Loucy (cell line): ENCODE data around the gene COX19.

Source experiments
- H2AFZ ChIP-seq: fragments of 200-600 bp; sonication (generic); 2 replicates; pipeline ENCODE4 v1.6.0; 2016; ENCODE audit warnings: antibody characterized with exemption, mild to moderate bottlenecking, low read length, moderate library complexity
- H3F3A ChIP-seq: fragments of 200-600 bp; 2 replicates; pipeline ENCODE4 v1.6.0; 2016; ENCODE audit warnings: antibody characterized with exemption, low read depth, mild to moderate bottlenecking
- H3K27me3 ChIP-seq: fragments of 200-600 bp; sonication (generic); 2 replicates; pipeline ENCODE4 v1.6.1; 2014; ENCODE audit warnings: low read length, mild to moderate bottlenecking; ENCODE audit not compliant: insufficient read depth, poor library complexity, severe bottlenecking
- H3K36me3 ChIP-seq: fragments of 200-600 bp; sonication (generic); 2 replicates; pipeline ENCODE4 v1.6.1; 2016; ENCODE audit warnings: low read length; ENCODE audit not compliant: insufficient read depth
- H3K4me1 ChIP-seq: fragments of 200-600 bp; sonication (generic); 2 replicates; pipeline ENCODE4 v1.5.1; 2014; ENCODE audit warnings: low read length, mild to moderate bottlenecking; ENCODE audit not compliant: insufficient read depth, poor library complexity, severe bottlenecking
- H3K4me2 ChIP-seq: fragments of 200-600 bp; sonication (generic); 2 replicates; pipeline ENCODE4 v1.6.0; 2014; ENCODE audit warnings: antibody characterized with exemption, low read length, low read depth, mild to moderate bottlenecking; ENCODE audit not compliant: poor library complexity, severe bottlenecking
- H3K4me3 ChIP-seq: fragments of 200-600 bp; sonication (generic); 2 replicates; pipeline ENCODE4 v1.5.1; 2014; ENCODE audit warnings: low read length, mild to moderate bottlenecking, mixed read lengths; ENCODE audit not compliant: poor library complexity, severe bottlenecking
- H3K79me2 ChIP-seq: fragments of 200-600 bp; sonication (generic); 2 replicates; pipeline ENCODE4 v1.6.1; 2014; ENCODE audit warnings: low read length; ENCODE audit not compliant: insufficient read depth
- H3K9ac ChIP-seq: fragments of 200-600 bp; sonication (generic); 2 replicates; pipeline ENCODE4 v1.6.0; 2014; ENCODE audit warnings: mild to moderate bottlenecking, low read depth, low read length, moderate library complexity; ENCODE audit not compliant: poor library complexity, severe bottlenecking
- H3K9me2 ChIP-seq: fragments of 200-600 bp; sonication (generic); replicated peaks from 2 replicates; pipeline ENCODE4 v1.6.1; 2016; ENCODE audit warnings: low read depth, low read length, mixed read lengths
- H3K9me3 ChIP-seq: fragments of 200-600 bp; sonication (generic); 2 replicates; pipeline ENCODE4 v1.6.1; 2014; ENCODE audit warnings: mild to moderate bottlenecking, antibody characterized with exemption, low read length, low read depth; ENCODE audit not compliant: insufficient read depth
- H4K20me1 ChIP-seq: fragments of 200-600 bp; sonication (generic); 2 replicates; pipeline ENCODE4 v1.6.0; 2014; ENCODE audit warnings: antibody characterized with exemption, low read length, mild to moderate bottlenecking; ENCODE audit not compliant: insufficient read depth, poor library complexity, severe bottlenecking
- EZH2phosphoT487 ChIP-seq: fragments of 200-600 bp; IDR thresholded peaks from 2 replicates; pipeline ENCODE4 v1.6.1; 2018; ENCODE audit warnings: antibody characterized with exemption, mild to moderate bottlenecking, moderate library complexity, borderline replicate concordance
- TF ChIP-seq, protein P1 (sequence below): fragments of 200-600 bp; sonication (generic); conservative IDR thresholded peaks from 2 replicates; pipeline ENCODE4 v1.5.1; 2014; ENCODE audit warnings: mild to moderate bottlenecking, antibody characterized with exemption, low read length

The COX19 gene

DNA sequence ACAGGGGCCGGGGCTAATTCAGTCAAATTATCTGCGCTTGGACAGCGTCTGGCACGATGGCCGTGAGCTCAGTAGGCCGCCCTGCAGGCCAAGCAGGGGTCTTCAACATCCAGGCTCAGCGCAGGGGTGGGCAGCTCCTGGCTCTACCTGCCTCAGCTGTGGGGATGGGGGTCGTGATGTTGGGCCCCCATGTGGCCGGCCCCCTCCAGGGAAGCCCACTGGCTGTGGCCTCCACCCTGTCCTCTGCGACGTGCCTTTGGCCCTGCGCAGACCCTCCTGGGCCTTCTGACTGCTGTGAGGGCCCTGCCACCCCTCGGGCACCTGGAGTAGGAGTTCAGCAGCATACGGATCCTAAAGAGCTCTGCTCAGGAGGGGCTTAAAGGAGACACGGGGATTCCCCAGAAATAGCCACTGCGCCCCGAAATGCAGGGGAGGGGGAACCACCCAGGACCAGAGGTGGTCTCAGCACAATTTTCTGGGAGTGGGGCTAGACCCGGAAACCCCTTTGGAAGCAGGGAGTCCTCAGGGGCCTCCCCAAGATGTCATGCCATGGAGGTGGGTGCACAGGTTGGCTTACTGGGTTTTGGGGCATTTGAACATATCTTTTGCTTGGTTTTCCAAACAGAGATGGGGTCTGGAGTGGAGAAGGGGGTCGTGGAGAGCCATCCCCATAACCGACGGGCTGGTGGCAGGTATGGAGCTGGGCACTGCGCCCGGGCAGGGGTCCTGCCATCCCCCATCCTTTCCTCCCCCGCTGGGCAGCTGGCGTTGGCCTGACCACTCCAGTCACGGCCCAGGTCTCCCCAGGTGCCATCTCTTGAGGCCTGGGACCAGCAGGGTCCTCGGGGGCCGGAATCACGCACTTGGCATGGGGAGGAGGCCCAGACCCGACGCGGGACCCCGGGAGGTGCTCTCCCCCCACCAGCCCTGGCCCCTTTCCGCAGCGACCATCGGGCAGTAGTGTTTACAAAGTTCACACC is 16.8 kb downstream of the COX19 start:
- Histone ChIP-seq H3K36me3 (no peaks in the 10 kb centered on the region), H3K4me2 (no peak overlapping the region), H2AFZ (no peak overlapping the region), H3K27me3 (no peaks in the 10 kb centered on the region), H3K9me2 (no peaks in the 10 kb centered on the region), H3K4me1 (no peaks in the 10 kb centered on the region), H3K4me3 (no peak overlapping the region), H3K9ac (no peak overlapping the region), H3F3A (no peaks in the 10 kb centered on the region), H4K20me1 (no peaks in the 10 kb centered on the region), H3K9me3 (no peaks in the 10 kb centered on the region), H3K79me2 (no peaks in the 10 kb centered on the region)
- TF ChIP-seq EZH2phosphoT487: no peak
- TF ChIP-seq, protein P1, sequence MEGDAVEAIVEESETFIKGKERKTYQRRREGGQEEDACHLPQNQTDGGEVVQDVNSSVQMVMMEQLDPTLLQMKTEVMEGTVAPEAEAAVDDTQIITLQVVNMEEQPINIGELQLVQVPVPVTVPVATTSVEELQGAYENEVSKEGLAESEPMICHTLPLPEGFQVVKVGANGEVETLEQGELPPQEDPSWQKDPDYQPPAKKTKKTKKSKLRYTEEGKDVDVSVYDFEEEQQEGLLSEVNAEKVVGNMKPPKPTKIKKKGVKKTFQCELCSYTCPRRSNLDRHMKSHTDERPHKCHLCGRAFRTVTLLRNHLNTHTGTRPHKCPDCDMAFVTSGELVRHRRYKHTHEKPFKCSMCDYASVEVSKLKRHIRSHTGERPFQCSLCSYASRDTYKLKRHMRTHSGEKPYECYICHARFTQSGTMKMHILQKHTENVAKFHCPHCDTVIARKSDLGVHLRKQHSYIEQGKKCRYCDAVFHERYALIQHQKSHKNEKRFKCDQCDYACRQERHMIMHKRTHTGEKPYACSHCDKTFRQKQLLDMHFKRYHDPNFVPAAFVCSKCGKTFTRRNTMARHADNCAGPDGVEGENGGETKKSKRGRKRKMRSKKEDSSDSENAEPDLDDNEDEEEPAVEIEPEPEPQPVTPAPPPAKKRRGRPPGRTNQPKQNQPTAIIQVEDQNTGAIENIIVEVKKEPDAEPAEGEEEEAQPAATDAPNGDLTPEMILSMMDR: no peak

DNA sequence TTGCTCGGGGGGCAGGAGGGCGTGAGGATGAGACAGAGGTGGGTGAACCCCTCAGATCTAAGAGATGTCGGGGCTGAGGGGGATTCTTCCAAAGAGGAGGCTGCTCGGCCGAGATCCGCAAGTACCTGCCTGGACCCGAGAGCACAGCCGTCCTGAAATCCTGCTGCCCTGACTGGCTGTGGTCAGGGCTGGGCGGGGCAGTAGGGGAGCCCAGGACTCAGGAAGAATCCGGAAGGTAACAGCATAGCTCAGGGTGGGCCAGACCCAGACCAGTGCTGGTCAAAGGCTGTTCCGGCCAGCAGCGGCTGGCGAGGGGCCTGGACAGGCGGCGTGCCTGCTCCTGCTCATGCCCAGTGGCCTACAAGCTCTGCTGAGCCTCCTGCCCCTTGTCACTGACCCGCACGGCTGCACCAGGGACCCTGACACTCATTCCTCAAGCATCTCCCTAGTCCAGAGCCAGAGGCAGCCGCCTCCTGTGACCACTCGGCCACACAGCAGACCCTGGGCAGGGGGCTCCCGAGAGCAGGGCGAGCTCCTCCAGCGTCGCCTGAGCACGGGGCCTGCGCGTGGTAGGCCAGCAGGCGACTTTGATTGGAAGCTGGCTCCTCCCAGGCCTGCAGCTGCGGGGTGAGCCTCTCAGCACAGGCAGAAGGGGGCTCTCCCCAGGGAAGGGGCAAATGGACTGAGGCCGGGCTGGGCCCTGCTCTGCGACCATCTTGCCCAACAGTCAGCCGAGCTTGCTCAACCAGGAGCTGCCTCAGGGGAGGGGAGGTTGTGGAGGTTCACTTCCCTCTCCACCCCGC is 17.7 kb downstream of the COX19 start:
- no peaks in the 10 kb centered on the region for H4K20me1 ChIP-seq
- no peaks in the 10 kb centered on the region for H3K27me3 ChIP-seq
- H3K79me2 ChIP-seq: no peaks in the 10 kb centered on the region
- no peaks in the 10 kb centered on the region for H3K9me2 ChIP-seq
- H3K9ac ChIP-seq: no peak overlapping the region
- no peaks in the 10 kb centered on the region for H3K4me1 ChIP-seq
- no peaks in the 10 kb centered on the region for H3F3A ChIP-seq
- H2AFZ ChIP-seq: no peak overlapping the region
- H3K4me3 ChIP-seq: no peak overlapping the region
- H3K9me3 ChIP-seq: no peaks in the 10 kb centered on the region
- H3K36me3 ChIP-seq: no peaks in the 10 kb centered on the region
- H3K4me2 ChIP-seq: no peak overlapping the region
- TF ChIP-seq, protein P1: no peak
- no peak for TF ChIP-seq EZH2phosphoT487

DNA sequence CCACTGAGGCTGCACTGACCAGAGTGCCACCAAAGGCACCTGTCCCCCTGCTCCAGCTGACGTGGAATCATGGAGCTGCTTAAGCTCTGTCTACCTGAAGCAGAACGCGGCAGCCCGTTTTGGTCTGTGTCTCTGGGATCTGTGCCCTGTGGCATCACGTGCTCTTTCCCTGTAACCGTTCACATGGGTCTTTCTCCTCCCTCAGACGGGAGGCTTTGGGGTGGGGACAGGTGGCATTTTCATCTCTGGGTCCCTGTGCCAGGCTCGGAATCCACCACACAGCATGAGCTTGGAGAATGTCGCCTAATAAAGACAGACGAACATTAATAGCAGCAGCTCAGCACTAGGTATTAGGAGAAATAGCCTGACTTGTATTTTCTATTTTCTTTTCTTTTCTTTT is 19.3 kb downstream of the COX19 start:
- no peaks in the 10 kb centered on the region for H3K79me2 ChIP-seq
- H3K36me3 ChIP-seq: no peaks in the 10 kb centered on the region
- no peak overlapping the region for H2AFZ ChIP-seq
- no peaks in the 10 kb centered on the region for H3F3A ChIP-seq
- H3K4me2 ChIP-seq: no peak overlapping the region
- no peaks in the 10 kb centered on the region for H4K20me1 ChIP-seq
- no peak overlapping the region for H3K9ac ChIP-seq
- no peaks in the 10 kb centered on the region for H3K27me3 ChIP-seq
- H3K4me1 ChIP-seq: no peaks in the 10 kb centered on the region
- no peaks in the 10 kb centered on the region for H3K9me3 ChIP-seq
- TF ChIP-seq, protein P1: no peak
- TF ChIP-seq EZH2phosphoT487: no peak
- H3K4me3 ChIP-seq: no peak overlapping the region
- H3K9me2 ChIP-seq: no peaks in the 10 kb centered on the region
